Thymus (tissue), 11 donors: ENCODE results near the gene CAPN15. TPM values are rescaled to one million over a fixed set of nuclear protein-coding genes. Genes with fewer than 3 reads are reported as not detected.
A peak's percentile ranks its signal among the peaks of the same experiment; 100 is the strongest.
"Not testable (repeated sequence)": the region's sequence is repeated elsewhere in the genome, so short reads cannot be mapped to it uniquely, and the experiment has no call there.

Experiments
- DNase-seq, 9 donors: peaks; one replicate each; pipeline ENCODE4 v3.0.0-alpha.2; 2013; ENCODE audit warnings: low spot score in 9 of 9, low read depth in 6 of 9, missing footprints in 1 of 9
- H3K27ac ChIP-seq, 2 donors: one replicate each; pipeline ENCODE4 v1.5.1; 2013; ENCODE audit warnings: control low read depth in 1 of 2, low read depth in 1 of 2, low read length in 1 of 2, mild to moderate bottlenecking in 1 of 2, moderate library complexity in 1 of 2
- H3K27me3 ChIP-seq, 2 donors: one replicate each; pipeline ENCODE4 v1.5.1; 2013; ENCODE audit warnings: low read length in 1 of 2; ENCODE audit not compliant: control insufficient read depth in 2 of 2, insufficient read depth in 1 of 2
- H3K36me3 ChIP-seq, 2 donors: one replicate each; pipeline ENCODE4 v1.5.1; 2013; ENCODE audit warnings: low read length in 1 of 2, mild to moderate bottlenecking in 1 of 2, moderate library complexity in 1 of 2; ENCODE audit not compliant: control insufficient read depth in 2 of 2, insufficient read depth in 2 of 2
- H3K4me1 ChIP-seq, 2 donors: one replicate each; pipeline ENCODE4 v1.5.1; 2013; ENCODE audit warnings: low read length in 2 of 2; ENCODE audit not compliant: control insufficient read depth in 2 of 2, insufficient read depth in 2 of 2
- H3K4me3 ChIP-seq, 2 donors: one replicate each; pipeline ENCODE4 v1.5.1; 2013; ENCODE audit warnings: low read length in 2 of 2, control low read depth in 1 of 2, mild to moderate bottlenecking in 1 of 2
- H3K9me3 ChIP-seq, 2 donors: one replicate each; pipeline ENCODE4 v1.5.1; 2013; ENCODE audit warnings: low read length in 1 of 2, mild to moderate bottlenecking in 1 of 2; ENCODE audit not compliant: control insufficient read depth in 2 of 2, insufficient read depth in 1 of 2
- WGBS: extraction: QIAGEN DNeasy Blood & Tissue Kit; methylation state at CpG from one replicate; pipeline ENCODE4 v1.1.7; 2013; 5-methylcytosine and 5-hydroxymethylcytosine counted together
- polyA plus RNA-seq: library from polyadenylated mRNA; stranded (reverse); fragments of 200-250 nt; gene quantifications from one replicate; pipeline ENCODE4 v1.2.3, GENCODE V29; 2013
- total RNA-seq: library from RNA; stranded (reverse); fragments of 120-200 nt; gene quantifications from one replicate; pipeline ENCODE4 v1.2.4, GENCODE V29; 2013
- donor health status: healthy.

Gene CAPN15
- total and polyA plus RNA-seq, 2 donors, result 16.8 to 40.4 TPM

GRCh38 chr16:595942-596735 is 68.6 kb downstream of the CAPN15 start:
- peak overlapping the region in 1 of 2 donors; percentile 4 for H3K27ac ChIP-seq
- WGBS, result 94% methylated on average over 34 of the region's 34 CpGs
- no peak for DNase-seq
- no peaks in the 10 kb centered on the region for H3K9me3 ChIP-seq
- no peaks in the 10 kb centered on the region for H3K27me3 ChIP-seq
- H3K4me3 ChIP-seq, result no peak overlapping the region
- H3K4me1 ChIP-seq, result peaks cover 18 to 60% of the 10 kb centered on the region in 2 donors
- H3K36me3 ChIP-seq, result peaks cover 35 to 42% of the 10 kb centered on the region in 2 donors

- H3K4me3 ChIP-seq, result no peak overlapping the region
- H3K9me3 ChIP-seq, result no peaks in the 10 kb centered on the region
- peaks cover 35 to 42% of the 10 kb centered on the region in 2 donors for H3K36me3 ChIP-seq
- no peaks in the 10 kb centered on the region for H3K27me3 ChIP-seq
- DNase-seq, result no peak
- peaks cover 20 to 63% of the 10 kb centered on the region in 2 donors for H3K4me1 ChIP-seq
- H3K27ac ChIP-seq, result no peak overlapping the region
- 96% methylated on average over 12 of the region's 12 CpGs for WGBS
Measured at GRCh38 chr16:596736-597060, 69.2 kb downstream of the CAPN15 start.

- H3K9me3 ChIP-seq, H3K27me3 ChIP-seq, H3K4me3 ChIP-seq, H3K27ac ChIP-seq, DNase-seq: not testable (repeated sequence)
- Histone ChIP-seq H3K36me3 (peaks cover 27 to 41% of the 10 kb centered on the region in 2 donors), H3K4me1 (peaks cover 20 to 62% of the 10 kb centered on the region in 2 donors)
- WGBS, result 96% methylated on average over 7 of the region's 7 CpGs
Measured at GRCh38 chr16:597655-598054, 70.1 kb downstream of the CAPN15 start.

GRCh38 chr16:598823-599739 is 71.6 kb downstream of the CAPN15 start:
- Histone ChIP-seq H3K36me3 (peaks cover 22 to 29% of the 10 kb centered on the region in 2 donors), H3K27ac (no peak overlapping the region), H3K27me3 (no peaks in the 10 kb centered on the region), H3K4me1 (peaks cover 30 to 63% of the 10 kb centered on the region in 2 donors), H3K9me3 (no peaks in the 10 kb centered on the region), H3K4me3 (no peak overlapping the region)
- 98% methylated on average over 43 of the region's 43 CpGs for WGBS
- DNase-seq, result no peak

GRCh38 chr16:600781-601180 is 73.3 kb downstream of the CAPN15 start:
- Histone ChIP-seq H3K4me3 (no peak overlapping the region), H3K4me1 (peaks cover 38 to 66% of the 10 kb centered on the region in 2 donors), H3K27me3 (no peaks in the 10 kb centered on the region), H3K27ac (peak overlapping the region; percentile 74 to 79), H3K36me3 (peaks cover 21 to 28% of the 10 kb centered on the region in 2 donors), H3K9me3 (peaks cover 0 to 11% of the 10 kb centered on the region in 2 donors)
- peak in 2 of 9 donors; percentile 36 to 66 for DNase-seq
- WGBS, result 49% methylated on average over 7 of the region's 7 CpGs

- peak overlapping the region; percentile 17 to 32 for H3K4me3 ChIP-seq
- H3K4me1 ChIP-seq, result peaks cover 38 to 57% of the 10 kb centered on the region in 2 donors
- H3K36me3 ChIP-seq, result peaks cover 7 to 8% of the 10 kb centered on the region in 2 donors
- peaks cover 0 to 11% of the 10 kb centered on the region in 2 donors for H3K9me3 ChIP-seq
- DNase-seq, result peak in 4 of 9 donors; percentile 42 to 78 (median 46)
- H3K27ac ChIP-seq, result peak overlapping the region; percentile 98 to 99
- H3K27me3 ChIP-seq, result no peaks in the 10 kb centered on the region
- 20% methylated on average over 5 of the region's 5 CpGs for WGBS
Measured at GRCh38 chr16:603933-604332, 76.4 kb downstream of the CAPN15 start.

Other genes with a start within 250 kb of the CAPN15 start
- gene ARHGDIG, start 247.1 kb upstream of the CAPN15 start, total RNA-seq, result 0.09 TPM
- 0.52 TPM for gene ARHGDIG, start 247.1 kb upstream of the CAPN15 start, polyA plus RNA-seq
- 0.14 TPM for gene PDIA2, start 244.5 kb upstream of the CAPN15 start, total RNA-seq
- 1.8 TPM for gene PDIA2, start 244.5 kb upstream of the CAPN15 start, polyA plus RNA-seq
- gene AXIN1, start 175.0 kb upstream of the CAPN15 start, total RNA-seq, result 20.0 TPM
- 24.1 TPM for gene AXIN1, start 175.0 kb upstream of the CAPN15 start, polyA plus RNA-seq
- gene MRPL28, start 157.2 kb upstream of the CAPN15 start, total RNA-seq, result 64.2 TPM
- gene MRPL28, start 157.2 kb upstream of the CAPN15 start, polyA plus RNA-seq, result 79.4 TPM
- gene PGAP6, start 145.7 kb upstream of the CAPN15 start, total RNA-seq, result 22.1 TPM
- 47.4 TPM for gene PGAP6, start 145.7 kb upstream of the CAPN15 start, polyA plus RNA-seq
- gene NME4, start 130.5 kb upstream of the CAPN15 start, total RNA-seq, result 57.1 TPM
- 34.4 TPM for gene NME4, start 130.5 kb upstream of the CAPN15 start, polyA plus RNA-seq
- gene DECR2, start 125.8 kb upstream of the CAPN15 start, total RNA-seq, result 4.5 TPM
- 14.2 TPM for gene DECR2, start 125.8 kb upstream of the CAPN15 start, polyA plus RNA-seq
- gene RAB11FIP3, start 102.1 kb upstream of the CAPN15 start, total RNA-seq, result 6.8 TPM
- 26.7 TPM for gene RAB11FIP3, start 102.1 kb upstream of the CAPN15 start, polyA plus RNA-seq
- under 0.01 TPM for gene PRR35, start 32.7 kb downstream of the CAPN15 start, total RNA-seq
- gene PRR35, start 32.7 kb downstream of the CAPN15 start, polyA plus RNA-seq, result 0.09 TPM
- 5.5 TPM for gene NHLRC4, start 39.3 kb downstream of the CAPN15 start, total RNA-seq
- gene NHLRC4, start 39.3 kb downstream of the CAPN15 start, polyA plus RNA-seq, result 3.1 TPM
- 14.4 TPM for gene PIGQ, start 42.3 kb downstream of the CAPN15 start, total RNA-seq
- gene PIGQ, start 42.3 kb downstream of the CAPN15 start, polyA plus RNA-seq, result 65.4 TPM
- gene RAB40C, start 62.4 kb downstream of the CAPN15 start, total RNA-seq, result 20.1 TPM
- gene RAB40C, start 62.4 kb downstream of the CAPN15 start, polyA plus RNA-seq, result 43.3 TPM
- gene WFIKKN1, start 103.3 kb downstream of the CAPN15 start, total RNA-seq, result 0.33 TPM
- 2.1 TPM for gene WFIKKN1, start 103.3 kb downstream of the CAPN15 start, polyA plus RNA-seq
- 97.6 TPM for gene METTL26, start 108.6 kb downstream of the CAPN15 start, total RNA-seq
- 110 TPM for gene METTL26, start 108.6 kb downstream of the CAPN15 start, polyA plus RNA-seq
- 17.0 TPM for gene MCRIP2, start 114.1 kb downstream of the CAPN15 start, total RNA-seq
- gene MCRIP2, start 114.1 kb downstream of the CAPN15 start, polyA plus RNA-seq, result 25.2 TPM
- 10.1 TPM for gene WDR90, start 121.7 kb downstream of the CAPN15 start, total RNA-seq
- gene WDR90, start 121.7 kb downstream of the CAPN15 start, polyA plus RNA-seq, result 22.6 TPM
- gene RHOT2, start 140.4 kb downstream of the CAPN15 start, total RNA-seq, result 39.3 TPM
- gene RHOT2, start 140.4 kb downstream of the CAPN15 start, polyA plus RNA-seq, result 252 TPM
- gene RHBDL1, start 148.0 kb downstream of the CAPN15 start, total RNA-seq, result 5.1 TPM
- 3.1 TPM for gene RHBDL1, start 148.0 kb downstream of the CAPN15 start, polyA plus RNA-seq
- gene STUB1, start 152.7 kb downstream of the CAPN15 start, total RNA-seq, result 70.2 TPM
- 122 TPM for gene STUB1, start 152.7 kb downstream of the CAPN15 start, polyA plus RNA-seq
- gene JMJD8, start 156.6 kb downstream of the CAPN15 start, total RNA-seq, result 23.4 TPM
- 31.2 TPM for gene JMJD8, start 156.6 kb downstream of the CAPN15 start, polyA plus RNA-seq
- gene WDR24, start 162.7 kb downstream of the CAPN15 start, total RNA-seq, result 2.2 TPM
- gene WDR24, start 162.7 kb downstream of the CAPN15 start, polyA plus RNA-seq, result 10.1 TPM
- 0.76 TPM for gene FBXL16, start 178.1 kb downstream of the CAPN15 start, total RNA-seq
- gene FBXL16, start 178.1 kb downstream of the CAPN15 start, polyA plus RNA-seq, result 9.6 TPM
- 21.9 TPM for gene METRN, start 187.4 kb downstream of the CAPN15 start, total RNA-seq
- gene METRN, start 187.4 kb downstream of the CAPN15 start, polyA plus RNA-seq, result 24.2 TPM
- 53.9 TPM for gene ANTKMT, start 193.4 kb downstream of the CAPN15 start, total RNA-seq
- gene ANTKMT, start 193.4 kb downstream of the CAPN15 start, polyA plus RNA-seq, result 56.2 TPM
- gene CCDC78, start 198.7 kb downstream of the CAPN15 start, total RNA-seq, result 4.8 TPM
- 12.4 TPM for gene CCDC78, start 198.7 kb downstream of the CAPN15 start, polyA plus RNA-seq
- 15.7 TPM for gene HAGHL, start 199.4 kb downstream of the CAPN15 start, total RNA-seq
- 50.6 TPM for gene HAGHL, start 199.4 kb downstream of the CAPN15 start, polyA plus RNA-seq
- gene CIAO3, start 213.3 kb downstream of the CAPN15 start, total RNA-seq, result 20.8 TPM
- gene CIAO3, start 213.3 kb downstream of the CAPN15 start, polyA plus RNA-seq, result 60.4 TPM
- 0.61 TPM for gene MSLN, start 233.0 kb downstream of the CAPN15 start, total RNA-seq
- gene MSLN, start 233.0 kb downstream of the CAPN15 start, polyA plus RNA-seq, result 2.6 TPM